Measurements from ENCODE around the gene USP15. TPM values are rescaled to one million over a fixed set of nuclear protein-coding genes. Genes with fewer than 3 reads are reported as not detected.
A peak's percentile ranks its signal among the peaks of the same experiment; 100 is the strongest.

USP15 gene
- total and polyA plus RNA-seq, 7 experiments from 2014 or later: 72.5 to 224 (median 175) TPM

GRCh38 chr12:62403031-62403430, 142.8 kb downstream of the USP15 start:
- H3K27me3 Mint-ChIP-seq: no peaks in the 10 kb centered on the region
- CTCF ChIA-PET: interaction anchor here (0.7 kb wide), 1 partner anchor 395 kb away, joined by 3 read pairs; no protein-coding TSS in a partner anchor
- H3K27ac Mint-ChIP-seq: peak overlapping the region in 6 of 9 donors; percentile 4 to 70 (median 18)

GRCh38 chr12:62407587-62407986, 147.4 kb downstream of the USP15 start:
- ChIA-PET POLR2A (interaction anchor here (0.6 kb wide), 1 partner anchor 13 kb away, joined by 5 read pairs; no protein-coding TSS in a partner anchor), CTCF (no interaction called here)
- Histone ChIP-seq H3K27me3 (ENCODE audit: control insufficient read depth in 2 of 2, insufficient read depth in 2 of 2, low read length in 2 of 2) (no peaks in the 10 kb centered on the region), H3K9me3 (ENCODE audit: control insufficient read depth in 2 of 3, low read length in 3 of 3) (no peaks in the 10 kb centered on the region), H3K27ac (ENCODE audit: low read depth, low read length) (no peak overlapping the region), H3K4me3 (ENCODE audit: low read length) (no peak overlapping the region), H3K4me1 (ENCODE audit: control insufficient read depth in 2 of 2, insufficient read depth in 2 of 2, low read length in 2 of 2) (no peaks in the 10 kb centered on the region), H3K36me3 (ENCODE audit: control insufficient read depth in 2 of 3, insufficient read depth in 3 of 3, low read length in 3 of 3) (peaks cover 3 to 24% (median 10%) of the 10 kb centered on the region in 3 experiments)
- Mint-ChIP-seq H3K36me3 (peaks cover 8 to 37% (median 19%) of the 10 kb centered on the region in 5 donors), H3K27ac (peak overlapping the region in 3 of 9 donors; percentile 54 to 77 (median 56)), H3K27me3 (no peaks in the 10 kb centered on the region), H3K4me1 (peaks cover 0 to 6% (median 2%) of the 10 kb centered on the region in 7 donors), H3K9me3 (no peaks in the 10 kb centered on the region), H3K4me3 (no peak overlapping the region)
- no peak for ATAC-seq
- DNase-seq: no peak
- intact Hi-C loops (cut with micrococcal nuclease): no loop called here

More at GRCh38 chr12:62403031-62403430, 142.8 kb downstream of the USP15 start:
- H3K4me1 ChIP-seq (ENCODE audit: control insufficient read depth in 2 of 2, insufficient read depth in 2 of 2, low read length in 2 of 2): no peaks in the 10 kb centered on the region
- intact Hi-C loops (cut with micrococcal nuclease): no loop called here
- peaks cover 5 to 15% (median 9%) of the 10 kb centered on the region in 7 donors for H3K4me1 Mint-ChIP-seq
- H3K27ac ChIP-seq (ENCODE audit: low read depth, low read length): no peak overlapping the region
- no peaks in the 10 kb centered on the region for H3K9me3 ChIP-seq (ENCODE audit: control insufficient read depth in 2 of 3, low read length in 3 of 3)
- H3K27me3 ChIP-seq (ENCODE audit: control insufficient read depth in 2 of 2, insufficient read depth in 2 of 2, low read length in 2 of 2): no peaks in the 10 kb centered on the region
- H3K9me3 Mint-ChIP-seq: no peaks in the 10 kb centered on the region
- ATAC-seq: no peak
- no peak overlapping the region for H3K4me3 ChIP-seq (ENCODE audit: low read length)
- peaks cover 13 to 50% (median 37%) of the 10 kb centered on the region in 5 donors for H3K36me3 Mint-ChIP-seq
- POLR2A ChIA-PET: no interaction called here
- DNase-seq: no peak
- H3K36me3 ChIP-seq (ENCODE audit: control insufficient read depth in 2 of 3, insufficient read depth in 3 of 3, low read length in 3 of 3): peaks cover 7 to 51% (median 42%) of the 10 kb centered on the region in 3 experiments
- no peak overlapping the region for H3K4me3 Mint-ChIP-seq

GRCh38 chr12:62409068-62409467, 148.9 kb downstream of the USP15 start:
- H3K4me3 Mint-ChIP-seq: no peak overlapping the region

GRCh38 chr12:62414180-62414579, 154.0 kb downstream of the USP15 start:
- no peak overlapping the region for H3K4me3 ChIP-seq (ENCODE audit: low read length)
- Mint-ChIP-seq H3K9me3 (peaks cover 0 to 6% (median 4%) of the 10 kb centered on the region in 11 donors), H3K4me3 (no peak overlapping the region), H3K4me1 (peaks cover 0 to 17% (median 4%) of the 10 kb centered on the region in 7 donors), H3K36me3 (peaks cover 0 to 43% (median 0%) of the 10 kb centered on the region in 5 donors), H3K27me3 (no peaks in the 10 kb centered on the region), H3K27ac (peak overlapping the region in 5 of 9 donors; percentile 19 to 68 (median 45))
- H3K36me3 ChIP-seq (ENCODE audit: control insufficient read depth in 2 of 3, insufficient read depth in 3 of 3, low read length in 3 of 3): no peaks in the 10 kb centered on the region
- ATAC-seq: no peak
- no peaks in the 10 kb centered on the region for H3K27me3 ChIP-seq (ENCODE audit: control insufficient read depth in 2 of 2, insufficient read depth in 2 of 2, low read length in 2 of 2)
- CTCF ChIA-PET: no interaction called here
- no peaks in the 10 kb centered on the region for H3K4me1 ChIP-seq (ENCODE audit: control insufficient read depth in 2 of 2, insufficient read depth in 2 of 2, low read length in 2 of 2)
- H3K27ac ChIP-seq (ENCODE audit: low read depth, low read length): no peak overlapping the region
- intact Hi-C loops (cut with micrococcal nuclease): no loop called here
- POLR2A ChIA-PET: interaction anchor here (0.8 kb wide), 1 partner anchor 64 kb away, joined by 3 read pairs; no protein-coding TSS in a partner anchor
- no peak for DNase-seq
- H3K9me3 ChIP-seq (ENCODE audit: control insufficient read depth in 2 of 3, low read length in 3 of 3): no peaks in the 10 kb centered on the region

More at GRCh38 chr12:62409068-62409467, 148.9 kb downstream of the USP15 start:
- DNase-seq (no peak), ATAC-seq (no peak)
- ChIA-PET CTCF (no interaction called here), POLR2A (interaction anchor here (1.0 kb wide), 1 partner anchor 28 kb away, joined by 3 read pairs; no protein-coding TSS in a partner anchor)
- Histone ChIP-seq H3K27me3 (ENCODE audit: control insufficient read depth in 2 of 2, insufficient read depth in 2 of 2, low read length in 2 of 2) (no peaks in the 10 kb centered on the region), H3K27ac (ENCODE audit: low read depth, low read length) (no peak overlapping the region), H3K36me3 (ENCODE audit: control insufficient read depth in 2 of 3, insufficient read depth in 3 of 3, low read length in 3 of 3) (peaks cover 3 to 12% (median 4%) of the 10 kb centered on the region in 3 experiments), H3K4me3 (ENCODE audit: low read length) (no peak overlapping the region), H3K4me1 (ENCODE audit: control insufficient read depth in 2 of 2, insufficient read depth in 2 of 2, low read length in 2 of 2) (no peaks in the 10 kb centered on the region), H3K9me3 (ENCODE audit: control insufficient read depth in 2 of 3, low read length in 3 of 3) (no peaks in the 10 kb centered on the region)
- Mint-ChIP-seq H3K36me3 (peaks cover 0 to 33% (median 7%) of the 10 kb centered on the region in 5 donors), H3K27ac (no peak overlapping the region), H3K27me3 (no peaks in the 10 kb centered on the region), H3K9me3 (no peaks in the 10 kb centered on the region), H3K4me1 (peaks cover 0 to 16% (median 3%) of the 10 kb centered on the region in 7 donors)
- intact Hi-C loops (cut with micrococcal nuclease): no loop called here

- DNase-seq (no peak), ATAC-seq (no peak)
- H3K36me3 ChIP-seq (ENCODE audit: control insufficient read depth in 2 of 3, insufficient read depth in 3 of 3, low read length in 3 of 3): no peaks in the 10 kb centered on the region
- H3K27ac Mint-ChIP-seq: no peak overlapping the region
- peaks cover 0 to under 1% (median 0%) of the 10 kb centered on the region in 7 donors for H3K4me1 Mint-ChIP-seq
- no peaks in the 10 kb centered on the region for H3K27me3 ChIP-seq (ENCODE audit: control insufficient read depth in 2 of 2, insufficient read depth in 2 of 2, low read length in 2 of 2)
- POLR2A ChIA-PET: no interaction called here
- H3K36me3 Mint-ChIP-seq: peaks cover 4 to 22% (median 8%) of the 10 kb centered on the region in 5 donors
- H3K9me3 Mint-ChIP-seq: peaks cover 4 to 62% (median 32%) of the 10 kb centered on the region in 11 donors
- H3K27ac ChIP-seq (ENCODE audit: low read depth, low read length): no peak overlapping the region
- CTCF ChIA-PET: interaction anchor here (0.5 to 1.6 kb wide), 2 partner anchors 12 to 29 kb away, joined by 3 to 5 read pairs; no protein-coding TSS in a partner anchor
- peaks cover 0 to 23% (median 13%) of the 10 kb centered on the region in 5 donors for H3K27me3 Mint-ChIP-seq
- H3K9me3 ChIP-seq (ENCODE audit: control insufficient read depth in 2 of 3, low read length in 3 of 3): peaks cover 0 to 5% (median 0%) of the 10 kb centered on the region in 3 experiments
- intact Hi-C loops (cut with micrococcal nuclease): no loop called here
- no peaks in the 10 kb centered on the region for H3K4me1 ChIP-seq (ENCODE audit: control insufficient read depth in 2 of 2, insufficient read depth in 2 of 2, low read length in 2 of 2)
- no peak overlapping the region for H3K4me3 Mint-ChIP-seq
- no peak overlapping the region for H3K4me3 ChIP-seq (ENCODE audit: low read length)
Observed at GRCh38 chr12:62426089-62426488, 165.9 kb downstream of the USP15 start.

GRCh38 chr12:62429457-62429856, 169.3 kb downstream of the USP15 start:
- ChIA-PET CTCF (no interaction called here), POLR2A (no interaction called here)
- DNase-seq (no peak), ATAC-seq (no peak)
- H3K4me3 ChIP-seq (ENCODE audit: low read length): no peak overlapping the region
- intact Hi-C loops (cut with micrococcal nuclease): no loop called here
- Mint-ChIP-seq H3K4me3 (no peak overlapping the region), H3K9me3 (peaks cover 0 to 30% (median 17%) of the 10 kb centered on the region in 11 donors), H3K4me1 (peaks cover 0 to 2% (median under 1%) of the 10 kb centered on the region in 7 donors), H3K27ac (no peak overlapping the region), H3K36me3 (peaks cover 0 to 9% (median 7%) of the 10 kb centered on the region in 5 donors), H3K27me3 (peaks cover 14 to 51% (median 15%) of the 10 kb centered on the region in 5 donors)
- H3K27ac ChIP-seq (ENCODE audit: low read depth, low read length): no peak overlapping the region
- H3K9me3 ChIP-seq (ENCODE audit: control insufficient read depth in 2 of 3, low read length in 3 of 3): peaks cover 0 to 5% (median 0%) of the 10 kb centered on the region in 3 experiments
- no peaks in the 10 kb centered on the region for H3K27me3 ChIP-seq (ENCODE audit: control insufficient read depth in 2 of 2, insufficient read depth in 2 of 2, low read length in 2 of 2)
- H3K36me3 ChIP-seq (ENCODE audit: control insufficient read depth in 2 of 3, insufficient read depth in 3 of 3, low read length in 3 of 3): no peaks in the 10 kb centered on the region
- no peaks in the 10 kb centered on the region for H3K4me1 ChIP-seq (ENCODE audit: control insufficient read depth in 2 of 2, insufficient read depth in 2 of 2, low read length in 2 of 2)

Measured in naive thymus-derived CD4-positive, alpha-beta T cell (primary cell).